HG03521 (cell line): ENCODE data around the gene ADAMTS13.

ENCODE experiments used
- ATAC-seq: cut with Tn5 transposase; IDR thresholded peaks from one replicate; pipeline ENCODE4 v1.9.1; 2021; ENCODE audit warnings: mild to moderate bottlenecking, moderate library complexity; ENCODE audit not compliant: unreplicated experiment

Gene ADAMTS13

GRCh38 chr9:133470988-133471387 is 48.8 kb downstream of the ADAMTS13 start:
- no peak for ATAC-seq

DNA sequence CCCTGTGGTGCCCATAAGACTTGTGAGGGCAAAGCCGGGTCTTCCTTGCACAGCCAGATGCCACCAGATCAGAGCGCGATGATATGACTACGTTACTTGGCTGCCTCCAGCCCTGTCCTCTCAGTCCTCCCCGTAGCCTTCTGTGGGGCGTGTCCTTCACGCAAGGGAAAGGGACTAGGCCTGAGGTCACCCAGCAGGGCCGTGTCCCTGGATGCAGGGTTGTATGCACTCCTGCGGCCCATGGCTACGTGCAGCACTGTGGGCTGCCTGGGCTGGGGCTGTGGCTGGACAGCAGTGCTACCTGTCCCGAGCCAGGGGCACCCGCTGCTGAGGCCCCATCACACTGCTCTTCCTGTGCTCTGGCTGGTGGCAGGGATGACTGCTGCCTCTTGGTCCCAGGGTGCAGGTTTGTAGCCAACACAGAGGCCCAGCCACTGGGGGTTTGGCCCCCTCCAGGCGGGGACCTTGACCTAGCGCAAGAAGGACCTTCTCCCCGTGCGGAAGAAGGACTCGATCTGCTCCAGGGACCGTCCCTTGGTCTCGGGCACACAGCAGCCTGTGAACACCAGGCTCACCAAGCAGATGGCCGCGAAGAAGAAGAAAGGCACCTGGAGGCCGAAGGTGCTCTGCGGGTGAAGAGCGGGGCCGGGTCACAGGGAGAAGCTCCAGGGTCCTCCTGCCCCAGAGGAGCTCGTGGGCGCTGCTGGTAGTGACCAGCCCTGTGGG is 49.5 kb downstream of the ADAMTS13 start:
- no peak for ATAC-seq

- no peak for ATAC-seq
Measured at GRCh38 chr9:133472277-133472645, 50.1 kb downstream of the ADAMTS13 start.

DNA sequence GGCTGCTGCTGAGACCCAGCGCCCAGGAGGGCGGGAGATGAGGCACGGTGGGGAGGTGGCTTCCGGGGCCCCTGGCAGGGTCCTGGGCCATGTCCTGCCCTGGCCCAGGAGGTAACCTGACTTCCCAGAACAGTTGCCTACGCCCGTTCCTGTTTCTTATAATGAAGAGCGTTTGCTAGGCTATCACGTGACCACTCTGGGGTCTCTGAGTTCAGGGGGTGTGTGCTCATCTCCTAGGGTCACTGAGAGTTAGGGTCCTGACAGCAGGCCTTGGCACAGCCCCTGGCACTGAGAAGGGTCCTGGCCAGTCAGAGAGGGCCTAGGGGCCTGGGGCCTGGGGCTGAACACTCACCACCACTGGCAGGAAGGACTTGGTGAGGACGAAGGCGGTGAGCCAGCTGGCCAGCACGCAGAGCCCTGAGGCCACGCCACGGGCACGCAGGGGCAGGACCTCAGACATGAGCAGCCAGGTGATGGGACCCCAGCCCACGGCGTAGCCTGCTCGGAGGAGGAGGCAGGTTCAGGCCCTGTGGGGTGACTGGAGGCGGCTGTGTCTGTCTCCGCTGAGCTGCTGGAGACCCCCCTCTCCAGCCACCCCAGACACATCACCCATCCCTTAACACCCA is 50.7 kb downstream of the ADAMTS13 start:
- no peak for ATAC-seq

- ATAC-seq, result no peak
Measured at GRCh38 chr9:133473743-133474142, 51.6 kb downstream of the ADAMTS13 start.

- no peak for ATAC-seq
Measured at GRCh38 chr9:133474215-133474614, 52.0 kb downstream of the ADAMTS13 start.

DNA sequence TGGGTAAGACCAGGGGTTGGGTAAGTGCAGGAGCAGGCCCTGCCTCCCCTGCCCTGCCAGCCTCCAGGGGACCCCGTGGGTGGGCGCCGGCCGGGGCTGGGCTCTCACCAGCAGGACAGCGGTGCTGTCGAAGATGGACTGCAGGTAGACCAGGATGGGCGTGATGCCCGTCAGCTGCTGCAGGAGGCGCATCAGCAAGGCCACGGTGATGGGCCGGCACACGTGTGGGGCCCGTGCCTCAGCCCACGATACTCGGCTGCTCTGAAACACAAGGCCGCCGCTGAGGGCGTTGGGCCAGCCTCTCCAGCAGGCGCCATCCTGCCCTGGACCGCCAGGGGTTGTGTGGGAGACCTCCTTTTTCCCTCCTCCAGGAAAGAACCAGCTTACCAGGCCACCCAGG is 52.7 kb downstream of the ADAMTS13 start:
- no peak for ATAC-seq

DNA sequence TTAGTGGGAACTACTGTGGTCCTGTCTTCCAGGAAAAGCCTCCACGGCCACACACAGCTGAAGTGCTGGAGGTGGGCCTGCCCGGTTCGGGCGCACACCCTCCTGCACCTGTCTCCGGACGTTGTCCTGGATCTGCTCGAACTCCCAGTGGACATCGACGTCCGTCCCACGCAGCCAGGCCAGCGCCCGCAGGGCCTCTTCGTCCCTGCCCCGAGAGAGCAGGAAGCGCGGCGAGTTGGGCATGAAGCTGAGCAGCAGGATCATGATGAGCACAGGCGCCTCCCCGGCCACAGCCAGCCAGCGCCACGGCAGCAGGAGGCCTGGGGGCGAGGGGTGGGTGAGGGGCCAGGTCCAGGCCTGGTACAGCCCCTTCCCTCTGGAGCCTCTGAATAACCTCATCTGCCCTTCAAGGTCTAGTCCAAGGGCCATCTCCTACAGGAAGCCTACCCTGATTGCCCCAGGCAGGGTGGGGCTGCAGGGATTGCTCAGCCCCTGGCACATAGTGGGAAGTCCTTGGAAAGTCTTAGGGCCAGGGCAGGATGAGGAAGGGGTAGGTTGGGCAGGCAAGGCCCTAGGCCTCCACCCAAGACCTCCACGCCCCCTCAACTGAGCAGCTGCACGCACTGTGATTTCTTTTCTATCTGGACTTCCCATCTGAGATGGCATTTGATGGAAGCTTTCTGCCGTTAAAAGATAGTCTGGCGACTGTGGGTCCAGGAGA is 53.3 kb downstream of the ADAMTS13 start:
- no peak for ATAC-seq

- ATAC-seq, result no peak
Measured at GRCh38 chr9:133476036-133476931, 54.1 kb downstream of the ADAMTS13 start.

DNA sequence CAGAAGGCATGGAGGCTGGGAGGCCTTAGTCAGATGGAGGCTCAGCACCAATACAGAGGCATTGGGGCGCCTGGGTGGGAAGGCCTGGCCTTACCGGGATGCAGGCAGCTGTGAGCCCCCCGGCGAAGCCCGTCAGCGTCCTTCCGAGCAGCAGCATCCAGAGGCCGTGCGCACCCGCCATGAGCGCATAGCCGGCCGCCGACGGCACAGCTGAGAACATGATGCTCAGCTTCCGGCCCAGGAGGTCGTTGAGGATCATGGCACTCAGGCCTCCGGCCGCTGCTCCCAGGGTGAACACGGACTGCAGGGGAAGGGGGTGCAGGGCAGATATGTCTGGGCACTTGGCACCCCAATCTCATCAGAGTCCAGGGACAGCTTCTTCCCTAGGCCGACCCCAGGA is 54.8 kb downstream of the ADAMTS13 start:
- ATAC-seq, result no peak

- ATAC-seq, result no peak
Measured at GRCh38 chr9:133477461-133477860, 55.3 kb downstream of the ADAMTS13 start.

GRCh38 chr9:133477992-133478850 is 56.1 kb downstream of the ADAMTS13 start:
- peak; percentile 24 for ATAC-seq

DNA sequence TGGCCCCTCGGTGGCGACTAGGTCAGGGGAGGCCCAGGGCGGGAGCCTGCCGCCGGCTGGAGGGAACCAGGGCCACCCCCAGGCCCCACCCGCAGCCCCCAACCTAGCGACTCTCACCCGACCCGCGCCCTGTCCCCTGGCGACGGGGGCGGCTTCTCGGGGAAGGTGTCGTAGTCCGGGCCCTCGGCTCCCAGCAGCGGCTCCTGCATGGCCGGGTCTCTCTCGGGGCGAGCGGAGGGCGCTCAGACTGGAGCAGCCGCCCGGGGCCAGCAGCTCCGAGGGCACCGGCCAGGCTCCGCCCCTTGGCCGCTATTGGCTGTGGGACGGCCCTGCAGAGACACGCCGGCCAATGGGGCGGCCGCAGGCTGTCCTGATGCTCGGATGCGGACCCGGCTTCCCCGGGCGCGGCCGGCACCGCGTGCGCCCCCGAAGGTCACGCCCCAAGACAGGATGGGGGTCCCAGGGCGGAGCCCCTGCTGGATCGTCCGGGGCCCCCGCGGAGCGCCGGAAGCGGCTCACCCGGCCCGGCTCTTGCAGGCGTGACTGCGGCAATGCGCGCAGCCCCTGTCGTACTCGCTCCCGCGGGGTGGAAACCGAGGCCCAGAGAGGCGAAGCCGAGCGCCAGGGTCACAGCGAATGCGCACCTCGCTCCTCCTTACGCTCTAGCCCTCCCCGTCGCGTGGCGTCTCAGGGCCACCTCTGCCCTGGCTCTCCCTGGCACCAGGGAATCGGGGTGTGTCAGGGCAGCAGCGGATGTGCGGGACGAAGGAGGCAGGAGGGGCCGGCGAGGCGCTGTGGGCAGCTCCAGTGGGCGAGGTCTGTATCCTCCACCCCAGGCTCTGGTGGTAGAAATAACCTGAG is 56.9 kb downstream of the ADAMTS13 start, which contains the start of gene SLC2A6:
Gene SLC2A6 (minus strand): TSS at position 249 of the 861 bp plus-strand sequence. CDS start 40 bp downstream, at position 209.
- peak; percentile 89 for ATAC-seq

DNA sequence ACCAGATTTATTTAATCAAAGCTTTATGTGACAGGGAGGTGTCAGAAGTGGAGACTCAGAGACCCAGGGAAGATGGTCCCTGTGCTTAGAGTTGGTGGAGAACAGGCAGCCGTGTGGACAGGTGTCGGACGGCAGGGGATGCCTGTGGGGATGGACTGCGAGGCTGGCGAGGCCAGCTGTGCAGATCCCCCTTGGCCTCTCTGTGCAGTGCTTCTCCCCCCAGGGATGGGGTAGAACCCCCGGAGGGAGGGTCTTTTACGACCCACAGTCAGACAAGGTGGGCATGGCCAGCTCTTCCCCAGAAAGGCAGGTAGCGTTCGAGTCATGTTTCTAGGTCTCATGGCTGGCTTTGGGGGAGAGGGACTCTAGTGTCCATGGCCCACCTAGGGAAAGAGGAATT is 61.4 kb downstream of the ADAMTS13 start:
- no peak for ATAC-seq

DNA sequence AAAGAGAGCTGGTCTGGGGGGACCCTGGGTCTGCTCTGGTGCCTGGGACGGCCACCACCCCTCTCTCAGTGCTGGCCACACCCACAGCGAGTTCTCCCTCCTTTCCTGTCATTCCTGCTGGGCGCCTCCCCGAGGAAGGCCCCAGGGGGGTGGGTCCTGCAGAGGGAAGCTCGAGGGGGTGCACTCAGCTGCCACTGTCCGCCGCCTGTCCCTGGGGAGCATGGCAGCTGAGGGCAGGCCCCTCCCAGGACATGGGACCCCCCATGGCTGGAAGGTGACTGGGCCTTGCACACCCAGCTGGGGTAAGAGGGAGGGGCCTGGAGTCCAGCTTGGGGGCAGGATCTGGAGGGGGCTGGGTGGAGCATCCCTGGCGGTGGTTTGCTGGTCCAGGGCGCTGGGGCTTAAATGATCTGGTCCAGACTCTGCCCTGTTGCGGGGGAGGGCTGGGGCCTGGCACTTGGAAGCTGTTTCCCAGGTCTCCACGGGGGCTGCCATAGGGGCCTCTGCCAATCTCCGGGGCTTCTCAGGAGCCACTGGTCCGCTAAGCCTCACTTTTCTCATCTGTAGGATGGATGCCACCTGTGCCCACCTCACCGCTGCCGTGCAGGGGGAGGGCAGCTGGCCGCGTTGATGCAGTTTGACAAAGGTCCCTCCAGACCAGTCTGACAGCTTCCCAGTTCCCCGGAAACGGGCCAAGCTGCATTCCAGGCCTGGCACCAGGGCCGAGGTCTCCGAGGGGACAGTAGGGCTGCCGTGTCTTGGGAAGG is 62.7 kb downstream of the ADAMTS13 start:
- ATAC-seq, result no peak

DNA sequence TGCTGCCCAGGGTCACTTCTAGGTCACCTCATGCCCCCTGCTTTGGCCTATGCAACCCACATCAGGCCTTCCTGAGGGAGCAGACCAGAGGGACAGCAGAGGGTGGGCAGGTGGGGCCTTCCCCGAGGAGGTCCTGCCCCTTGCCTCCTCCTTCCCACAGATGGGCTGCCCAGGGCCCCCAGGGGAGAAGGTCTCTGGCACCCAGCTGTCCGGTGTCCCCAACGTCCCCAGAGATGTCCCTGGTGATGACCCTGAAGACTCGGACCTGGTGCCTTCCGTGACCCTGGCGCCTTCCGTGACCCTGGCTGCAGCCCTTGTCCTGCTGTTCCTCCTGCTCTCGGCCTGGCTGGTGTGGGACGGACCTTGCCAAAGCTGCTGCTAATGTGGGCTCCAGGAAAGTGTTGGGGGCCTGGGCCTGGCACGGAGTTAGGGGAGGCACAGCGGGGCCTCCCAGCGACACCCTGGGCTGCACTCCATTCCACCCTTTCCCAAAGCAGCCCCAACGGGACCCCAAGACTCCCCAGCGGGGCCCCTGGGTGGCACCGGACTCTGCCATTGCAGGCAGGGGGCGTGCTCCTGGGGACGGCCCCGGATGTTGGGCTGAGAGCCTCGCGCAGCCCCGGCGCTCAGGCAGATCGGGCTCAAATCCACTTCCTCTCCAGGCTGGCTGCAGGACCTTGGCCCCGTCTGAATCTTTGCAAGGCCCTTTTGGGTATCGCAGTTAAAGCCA is 63.5 kb downstream of the ADAMTS13 start:
- peak; percentile 21 for ATAC-seq

DNA sequence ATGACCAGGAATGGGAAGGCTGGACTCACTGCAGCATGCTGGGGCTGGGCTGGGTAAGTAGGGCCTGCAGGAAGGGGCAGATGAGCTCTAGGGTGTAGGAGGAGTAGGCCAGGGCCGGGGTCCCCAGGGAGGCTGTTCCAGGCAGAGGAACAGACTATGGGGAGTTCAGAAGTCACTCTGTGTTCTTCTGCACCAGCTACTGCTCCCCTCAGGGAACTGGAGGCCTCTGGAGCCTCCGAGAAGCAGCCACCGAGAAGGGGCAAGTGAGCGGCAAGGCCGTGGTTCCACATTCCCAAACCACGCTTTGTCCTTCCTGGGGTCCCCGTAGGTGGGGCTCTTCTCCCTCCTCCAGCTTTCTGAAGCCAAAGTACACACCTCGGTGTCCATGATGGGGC is 65.2 kb downstream of the ADAMTS13 start:
- no peak for ATAC-seq
